CD14-positive monocyte (primary cell): ENCODE data around the gene TIGD6. TPM values are rescaled to one million over a fixed set of nuclear protein-coding genes. Genes with fewer than 3 reads are reported as not detected.

Experiments
- DNase-seq, 3 donors: peaks; one replicate each; pipeline ENCODE4 v3.0.0-alpha.2; 2011 to 2022
- H2AFZ ChIP-seq: 2 replicates; pipeline ENCODE4 v1.6.0; 2012; ENCODE audit warnings: mild to moderate bottlenecking, low read depth, low read length, inconsistent platforms; ENCODE audit not compliant: insufficient read depth, poor library complexity, severe bottlenecking
- H3K27ac ChIP-seq, 2 donors: 1 replicate in 1 of 2; 2 replicates in 1 of 2; pipeline ENCODE4 v1.5.1; 2012 to 2013; ENCODE audit warnings: low read length in 2 of 2, control low read depth in 1 of 2, inconsistent platforms in 1 of 2, low read depth in 1 of 2, mild to moderate bottlenecking in 1 of 2
- H3K27me3 ChIP-seq, 2 donors: one replicate each; pipeline versions ENCODE4 v1.6.0 to v1.6.1; 2011 to 2013; ENCODE audit warnings: low read length in 2 of 2; ENCODE audit not compliant: control insufficient read depth in 2 of 2, insufficient read depth in 2 of 2
- H3K36me3 ChIP-seq, 2 donors: replicated peaks in 1 of 2; 1 replicate in 1 of 2; 2 replicates in 1 of 2; pipeline versions ENCODE4 v1.5.1 to v1.6.1; 2012 to 2013; ENCODE audit warnings: low read length in 2 of 2, control low read depth in 1 of 2, inconsistent platforms in 1 of 2, mild to moderate bottlenecking in 1 of 2; ENCODE audit not compliant: insufficient read depth in 2 of 2, control insufficient read depth in 1 of 2
- H3K4me1 ChIP-seq, 2 donors: 1 replicate in 1 of 2; 2 replicates in 1 of 2; pipeline versions ENCODE4 v1.5.1 to v1.6.1; 2012 to 2013; ENCODE audit warnings: low read length in 2 of 2, control low read depth in 1 of 2, inconsistent platforms in 1 of 2, mild to moderate bottlenecking in 1 of 2, moderate library complexity in 1 of 2; ENCODE audit not compliant: insufficient read depth in 2 of 2, control insufficient read depth in 1 of 2
- H3K4me2 ChIP-seq: replicated peaks from 2 replicates; pipeline ENCODE3; 2012; ENCODE audit warnings: low read length, moderate library complexity, mild to moderate bottlenecking; ENCODE audit not compliant: poor library complexity, severe bottlenecking; ENCODE audit errors: extremely low read depth
- H3K4me3 ChIP-seq, 3 experiments: fragments of 200-600 bp in 1 of 3; sonication (generic) in 1 of 3; replicated peaks in 1 of 3; 1 replicate in 2 of 3; 2 replicates in 1 of 3; pipeline ENCODE4 v1.5.1; 2011 to 2013; ENCODE audit warnings: low read length in 3 of 3, mild to moderate bottlenecking in 3 of 3, control low read depth in 2 of 3, low read depth in 2 of 3, inconsistent platforms in 1 of 3, moderate library complexity in 1 of 3
- H3K79me2 ChIP-seq: 2 replicates; pipeline ENCODE4 v1.6.0; 2012; ENCODE audit warnings: mild to moderate bottlenecking, control low read depth, inconsistent platforms, low read length, moderate library complexity; ENCODE audit not compliant: insufficient read depth
- H3K9ac ChIP-seq: 2 replicates; pipeline ENCODE4 v1.6.0; 2017; ENCODE audit warnings: low read length, mild to moderate bottlenecking; ENCODE audit not compliant: insufficient read depth, poor library complexity, severe bottlenecking
- H3K9me3 ChIP-seq, 2 donors: replicated peaks in 1 of 2; 1 replicate in 1 of 2; 2 replicates in 1 of 2; pipeline versions ENCODE4 v1.5.1 to v1.6.1; 2012 to 2013; ENCODE audit warnings: low read length in 2 of 2, control low read depth in 1 of 2; ENCODE audit not compliant: control insufficient read depth in 1 of 2, insufficient read depth in 1 of 2
- H4K20me1 ChIP-seq: 2 replicates; pipeline ENCODE4 v1.6.0; 2012; ENCODE audit warnings: mild to moderate bottlenecking, low read length, control low read depth, moderate library complexity; ENCODE audit not compliant: insufficient read depth
- H3K27ac Mint-ChIP-seq, 7 donors: one replicate each; pipeline ENCODE4 v1.8.0; 2020; ENCODE audit warnings: mild to moderate bottlenecking in 7 of 7, mixed read lengths in 7 of 7, moderate library complexity in 6 of 7, inconsistent platforms in 2 of 7
- H3K27me3 Mint-ChIP-seq, 3 donors: one replicate each; pipeline ENCODE4 v1.8.0; 2021 to 2022; ENCODE audit warnings: low read depth in 3 of 3, mild to moderate bottlenecking in 3 of 3, mixed read lengths in 3 of 3, moderate library complexity in 3 of 3, inconsistent platforms in 1 of 3
- H3K36me3 Mint-ChIP-seq, 2 donors: one replicate each; pipeline ENCODE4 v1.8.0; 2020; ENCODE audit warnings: mixed read lengths in 2 of 2, inconsistent platforms in 1 of 2, mild to moderate bottlenecking in 1 of 2
- H3K4me1 Mint-ChIP-seq: one replicate; pipeline ENCODE4 v1.8.0; 2020; ENCODE audit warnings: mild to moderate bottlenecking, mixed read lengths
- H3K4me3 Mint-ChIP-seq, 2 donors: one replicate each; pipeline ENCODE4 v1.8.0; 2020; ENCODE audit warnings: mild to moderate bottlenecking in 2 of 2, mixed read lengths in 2 of 2, moderate library complexity in 1 of 2
- H3K9me3 Mint-ChIP-seq, 7 donors: one replicate each; pipeline ENCODE4 v1.8.0; 2020 to 2022; ENCODE audit warnings: mixed read lengths in 7 of 7, mild to moderate bottlenecking in 6 of 7, moderate library complexity in 6 of 7, inconsistent platforms in 2 of 7
- CTCF ChIP-seq: fragments of 200-600 bp; IDR thresholded peaks from one replicate; pipeline ENCODE4 v1.8.0; 2022; ENCODE audit warnings: antibody characterized with exemption, mild to moderate bottlenecking
- WGBS: methylation state at CpG from one replicate; pipeline ENCODE4 v1.1.5; 2013; ENCODE audit warnings: missing lambda C conversion rate; ENCODE audit not compliant: insufficient coverage; 5-methylcytosine and 5-hydroxymethylcytosine counted together
- intact Hi-C, 2 donors: fragments of 100-400 bp; cut with micrococcal nuclease; formaldehyde crosslinking; loops; one replicate each; pipeline versions ENCODE4 v1.15.0 to v1.15.1; 2023
- polyA plus RNA-seq, 3 donors: library from polyadenylated mRNA; depleted of rRNA in 1 of 3; unstranded in 2 of 3; stranded (reverse) in 1 of 3; fragments of 300-500 nt in 2 of 3; fragments of >200 nt in 1 of 3; fragmentation: Illumina TruSeq in 2 of 3; gene quantifications; 1 replicate in 2 of 3; 2 replicates in 1 of 3; pipeline ENCODE4 v1.2.3, GENCODE V29; 2012 to 2021

TIGD6 gene
- polyA plus RNA-seq, 3 donors, result 0.88 to 2.5 (median 1.8) TPM

GRCh38 chr5:149999359-149999758 is 1.1 kb downstream of the TIGD6 start:
- H3K4me1 Mint-ChIP-seq, result peaks cover 31% of the 10 kb centered on the region
- Histone ChIP-seq H4K20me1 (peaks cover 23% of the 10 kb centered on the region), H3K4me2 (no peak overlapping the region), H3K79me2 (peaks cover 36% of the 10 kb centered on the region), H3K9ac (no peak overlapping the region), H3K4me1 (peaks cover 21 to 23% of the 10 kb centered on the region in 2 donors), H2AFZ (no peak overlapping the region), H3K27ac (peak overlapping the region in 1 of 2 donors; percentile 88), H3K36me3 (peaks cover 6 to 11% of the 10 kb centered on the region in 2 donors), H3K9me3 (no peaks in the 10 kb centered on the region), H3K4me3 (peak overlapping the region in 1 of 3 experiments; percentile 80), H3K27me3 (no peaks in the 10 kb centered on the region)
- peak overlapping the region in 1 of 2 donors; percentile 88 for H3K4me3 Mint-ChIP-seq
- no peak for TF ChIP-seq CTCF
- peaks cover 25 to 26% of the 10 kb centered on the region in 2 donors for H3K36me3 Mint-ChIP-seq
- no peak for DNase-seq
- H3K9me3 Mint-ChIP-seq, result peaks cover 0 to 2% (median 0%) of the 10 kb centered on the region in 7 donors
- 82% methylated on average over 2 of the region's 3 CpGs for WGBS
- intact Hi-C loops, result loop anchor here in 1 of 2 donors (10.0 kb wide), 1 partner anchor 365 kb away; no protein-coding TSS in a partner anchor
- no peaks in the 10 kb centered on the region for H3K27me3 Mint-ChIP-seq
- H3K27ac Mint-ChIP-seq, result peak overlapping the region in 6 of 7 donors; percentile 27 to 96 (median 90)

- H3K36me3 Mint-ChIP-seq, result peaks cover 18 to 20% of the 10 kb centered on the region in 2 donors
- WGBS, result 100% methylated on average over 1 of the region's 3 CpGs
- Histone ChIP-seq H2AFZ (no peak overlapping the region), H3K27ac (no peak overlapping the region), H4K20me1 (peaks cover 18% of the 10 kb centered on the region), H3K36me3 (peaks cover 6 to 7% of the 10 kb centered on the region in 2 donors), H3K79me2 (peaks cover 27% of the 10 kb centered on the region), H3K27me3 (no peaks in the 10 kb centered on the region), H3K4me1 (peaks cover 21 to 23% of the 10 kb centered on the region in 2 donors), H3K9ac (no peak overlapping the region), H3K4me3 (no peak overlapping the region), H3K9me3 (no peaks in the 10 kb centered on the region), H3K4me2 (no peak overlapping the region)
- no peaks in the 10 kb centered on the region for H3K27me3 Mint-ChIP-seq
- no peak for TF ChIP-seq CTCF
- intact Hi-C loops, result loop anchor here in 1 of 2 donors (10.0 kb wide), 1 partner anchor 363 kb away; no protein-coding TSS in a partner anchor
- no peak overlapping the region for H3K27ac Mint-ChIP-seq
- no peak overlapping the region for H3K4me3 Mint-ChIP-seq
- H3K4me1 Mint-ChIP-seq, result peaks cover 29% of the 10 kb centered on the region
- no peak for DNase-seq
- peaks cover 0 to 2% (median 0%) of the 10 kb centered on the region in 7 donors for H3K9me3 Mint-ChIP-seq
Observed at GRCh38 chr5:149998281-149998680, 2.2 kb downstream of the TIGD6 start.
